ENCODE measurements around the gene ATRNL1.
A peak's percentile ranks its signal among the peaks of the same experiment; 100 is the strongest.
"Not testable (repeated sequence)": the region's sequence is repeated elsewhere in the genome, so short reads cannot be mapped to it uniquely, and the experiment has no call there.

Gene ATRNL1

DNA sequence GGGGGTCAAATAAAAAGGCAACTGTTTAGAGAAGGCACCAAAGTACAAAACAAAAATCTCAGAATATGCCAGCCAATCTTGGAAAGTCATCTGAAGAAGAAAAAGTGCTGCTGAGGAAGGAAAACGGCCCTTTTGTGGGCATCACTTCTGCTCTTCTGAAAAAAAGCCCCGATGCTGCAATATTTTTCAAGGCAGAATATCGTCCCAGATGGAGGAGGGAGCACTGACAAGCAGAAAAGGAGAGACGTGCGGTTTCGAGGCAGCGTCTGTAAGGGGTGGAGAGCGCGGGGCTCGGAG is 959 bp upstream of the ATRNL1 start:
- H3K4me3 ChIP-seq (ENCODE audit: low read depth, low read length), result peak overlapping the region; percentile 75

DNA sequence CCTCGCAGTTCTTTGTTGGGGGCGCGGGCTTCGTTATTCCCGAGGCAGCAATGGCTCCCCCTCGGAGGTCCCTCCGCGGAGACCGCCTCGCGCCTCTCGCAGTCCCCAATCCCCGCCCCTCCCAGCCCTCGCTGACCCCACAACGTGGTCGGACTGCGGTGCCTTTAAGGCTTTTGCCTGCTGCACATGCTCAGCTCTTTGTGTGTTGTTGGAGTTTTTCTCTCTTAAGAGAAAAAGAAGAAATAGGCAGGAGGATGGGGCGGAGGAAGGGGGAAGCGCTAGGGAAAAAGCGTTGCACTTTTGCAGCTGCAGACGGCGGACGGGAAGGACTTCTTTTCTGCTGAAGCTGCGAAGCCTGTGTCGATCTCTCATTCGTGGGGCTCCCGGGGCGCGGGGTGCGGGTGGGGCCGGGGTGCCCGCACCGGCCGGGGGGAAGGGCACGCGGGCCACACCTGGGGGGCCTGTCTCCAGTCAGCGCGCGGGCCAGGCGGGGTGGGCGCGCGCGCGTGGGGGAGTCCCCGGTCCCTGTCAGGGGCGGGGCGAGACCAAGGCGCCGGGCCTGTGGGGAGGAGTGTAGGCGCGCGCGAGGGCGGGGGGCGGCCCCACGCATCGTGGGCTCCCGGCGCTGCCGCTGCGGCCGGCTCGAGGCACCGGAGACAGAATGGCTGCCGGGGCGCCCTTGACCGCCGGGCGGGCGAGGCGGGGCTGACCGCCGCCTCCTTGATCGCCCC is 445 bp upstream of the ATRNL1 start:
- peak overlapping the region; percentile 75 for H3K4me3 ChIP-seq (ENCODE audit: low read depth, low read length)

DNA sequence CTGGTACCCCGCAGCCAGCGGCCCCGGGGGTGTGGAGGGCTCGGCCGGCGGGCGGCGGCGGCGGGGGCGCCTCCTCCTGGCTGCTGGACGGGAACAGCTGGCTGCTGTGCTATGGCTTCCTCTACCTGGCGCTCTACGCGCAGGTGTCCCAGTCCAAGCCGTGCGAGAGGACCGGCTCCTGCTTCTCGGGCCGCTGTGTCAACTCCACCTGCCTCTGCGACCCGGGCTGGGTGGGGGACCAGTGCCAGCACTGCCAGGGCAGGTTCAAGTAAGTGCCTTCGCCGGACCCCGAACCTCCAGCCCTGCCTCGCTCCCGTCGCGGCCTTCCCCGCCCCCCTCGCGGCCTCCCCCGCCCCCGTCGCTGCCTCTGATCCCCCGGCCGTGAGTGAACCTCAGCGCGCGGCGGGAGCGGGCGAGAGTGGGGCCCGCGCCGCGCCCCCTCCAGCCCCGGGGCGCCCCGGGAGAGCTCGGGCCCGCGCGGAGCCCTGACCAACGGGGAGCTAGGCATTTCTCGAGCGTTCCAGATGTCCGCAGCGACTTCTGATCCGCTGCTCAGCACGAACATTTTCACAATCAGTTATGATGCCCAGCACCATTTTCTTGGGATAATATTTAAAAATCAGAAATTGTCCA is 727 bp downstream of the ATRNL1 start:
- peak overlapping the region; percentile 75 for H3K4me3 ChIP-seq (ENCODE audit: low read depth, low read length)

DNA sequence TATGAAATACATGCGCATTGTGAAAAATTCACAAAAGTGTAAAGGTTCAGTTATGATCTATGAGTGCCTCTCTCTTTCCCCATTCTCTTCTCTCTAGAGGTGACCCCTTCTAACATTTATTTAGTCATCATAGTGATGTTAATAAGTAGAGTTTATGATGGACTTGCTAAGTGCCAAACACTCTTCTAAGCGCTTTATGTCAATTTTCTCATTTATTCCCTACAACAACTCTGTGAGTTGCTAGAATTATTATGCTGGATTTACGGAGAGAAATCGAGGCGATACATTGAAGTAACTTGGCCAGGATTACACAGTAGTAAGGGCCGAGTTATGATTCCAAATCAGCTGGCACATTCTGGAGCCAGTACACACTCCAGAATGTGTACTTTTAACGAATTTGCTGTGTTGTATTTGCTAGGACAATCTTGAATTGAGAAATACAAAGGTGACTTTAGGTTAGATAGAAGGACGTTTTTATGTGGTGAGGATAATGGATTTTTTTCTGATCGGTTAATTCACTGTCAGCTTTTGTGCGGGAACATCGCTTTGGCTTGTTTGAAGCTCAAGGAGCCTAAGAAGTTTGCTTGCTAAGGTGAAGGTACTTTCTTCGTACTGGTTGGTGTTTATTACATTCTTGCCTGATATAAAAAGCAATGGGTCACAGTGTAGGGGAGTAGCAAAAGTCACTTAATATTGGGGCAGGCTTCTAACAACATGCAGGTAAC is 1.4 kb downstream of the ATRNL1 start:
- peak overlapping the region; percentile 75 for H3K4me3 ChIP-seq (ENCODE audit: low read depth, low read length)

DNA sequence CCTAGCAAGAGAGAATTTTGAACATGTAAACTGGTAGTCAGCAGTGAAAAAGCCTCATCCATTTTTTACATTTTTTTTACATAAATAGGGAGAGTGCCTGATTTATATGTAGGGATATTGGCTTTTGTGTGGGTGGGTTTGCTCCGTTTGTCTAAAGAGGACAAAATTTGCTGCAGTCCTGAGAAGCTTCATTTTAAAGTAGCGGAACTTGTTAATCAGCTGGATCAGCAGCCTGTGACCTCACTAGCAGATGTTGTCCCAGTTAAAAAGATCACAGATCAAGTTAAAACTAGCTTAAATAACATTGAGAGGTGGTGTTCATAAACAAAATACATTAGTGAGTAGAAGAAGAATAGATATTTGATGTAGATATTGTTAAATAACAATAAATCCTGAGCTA is 2.6 kb downstream of the ATRNL1 start:
- H3K4me3 ChIP-seq (ENCODE audit: low read depth, low read length), result no peak overlapping the region

DNA sequence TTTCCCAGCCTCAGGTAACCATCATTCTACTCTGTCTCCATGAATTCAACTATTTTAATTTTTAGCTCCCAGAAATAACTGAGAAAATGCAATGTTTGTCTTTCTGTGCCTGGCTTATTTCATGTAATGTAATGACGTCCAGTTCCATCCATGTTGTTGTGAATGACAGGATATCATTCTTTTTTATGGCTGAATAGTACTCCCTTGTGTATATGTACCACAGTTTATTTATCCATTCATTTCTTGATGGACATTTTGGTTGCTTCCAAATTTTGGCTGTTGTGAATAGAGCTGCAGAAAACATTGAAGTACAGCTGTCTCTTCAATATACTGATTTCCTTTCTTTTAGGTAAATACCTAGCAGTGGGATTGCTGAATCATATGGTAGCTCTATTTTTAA is 10.5 kb downstream of the ATRNL1 start:
- no peak overlapping the region for H3K4me3 ChIP-seq (ENCODE audit: low read depth, low read length)

DNA sequence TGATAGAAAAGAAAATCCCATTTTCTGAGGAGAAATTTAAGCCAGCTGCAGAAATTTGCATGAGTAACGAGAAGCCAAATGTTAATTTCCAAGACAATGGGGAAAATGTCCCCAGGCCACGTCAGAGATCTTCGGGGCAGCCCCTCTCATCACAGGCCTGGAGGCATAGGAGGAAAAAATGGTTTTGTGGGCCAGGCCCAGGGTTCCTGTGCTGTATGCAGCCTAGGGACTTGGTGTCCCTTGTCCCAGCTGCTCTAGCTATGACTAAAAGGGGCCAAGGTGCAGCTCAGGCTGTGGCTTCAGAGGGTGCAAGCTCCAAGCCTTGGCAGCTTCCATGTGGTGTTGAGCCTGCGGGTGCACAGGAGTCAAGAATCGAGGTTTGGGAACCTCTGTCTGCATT is 12.2 kb downstream of the ATRNL1 start:
- H3K4me3 ChIP-seq (ENCODE audit: low read depth, low read length), result not testable (repeated sequence)

DNA sequence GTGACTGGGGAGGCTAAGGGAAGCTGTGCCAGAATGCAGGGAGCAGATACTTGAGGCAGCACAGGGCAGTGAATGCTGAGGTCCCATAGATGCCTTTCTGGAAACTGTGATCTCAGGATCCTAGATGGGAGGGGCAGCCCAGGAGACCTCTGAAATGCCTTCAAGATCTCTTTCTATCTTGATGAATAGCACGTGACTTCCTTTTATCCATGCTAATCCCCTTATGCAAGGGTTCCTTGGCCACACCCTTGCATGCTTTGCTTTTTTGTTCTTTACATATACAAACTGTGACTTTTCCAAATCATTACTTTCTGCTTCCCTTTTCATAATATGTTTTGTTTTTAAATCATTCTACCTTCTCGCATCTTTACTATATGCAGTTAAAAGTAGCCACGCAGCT is 14.7 kb downstream of the ATRNL1 start:
- no peak overlapping the region for H3K4me3 ChIP-seq (ENCODE audit: low read depth, low read length)

DNA sequence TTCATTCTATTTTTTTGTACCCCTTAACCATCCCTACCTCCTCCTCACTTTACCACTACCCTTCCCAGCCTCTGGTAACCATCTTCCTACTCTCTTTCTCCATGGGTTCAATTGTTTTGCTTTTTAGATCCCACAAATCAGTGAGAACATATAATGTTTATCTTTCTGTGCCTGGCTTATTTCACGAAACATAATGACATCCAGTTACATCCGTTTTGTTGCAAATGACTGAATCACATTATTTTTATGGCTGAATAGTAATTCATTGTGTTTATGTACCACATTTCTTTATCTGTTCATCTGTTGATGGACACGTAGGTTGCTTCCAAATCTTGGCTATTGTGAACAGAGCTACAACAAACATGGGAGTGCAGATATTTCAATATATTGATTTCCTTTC is 24.1 kb downstream of the ATRNL1 start:
- no peak overlapping the region for H3K4me3 ChIP-seq (ENCODE audit: low read depth, low read length)

DNA sequence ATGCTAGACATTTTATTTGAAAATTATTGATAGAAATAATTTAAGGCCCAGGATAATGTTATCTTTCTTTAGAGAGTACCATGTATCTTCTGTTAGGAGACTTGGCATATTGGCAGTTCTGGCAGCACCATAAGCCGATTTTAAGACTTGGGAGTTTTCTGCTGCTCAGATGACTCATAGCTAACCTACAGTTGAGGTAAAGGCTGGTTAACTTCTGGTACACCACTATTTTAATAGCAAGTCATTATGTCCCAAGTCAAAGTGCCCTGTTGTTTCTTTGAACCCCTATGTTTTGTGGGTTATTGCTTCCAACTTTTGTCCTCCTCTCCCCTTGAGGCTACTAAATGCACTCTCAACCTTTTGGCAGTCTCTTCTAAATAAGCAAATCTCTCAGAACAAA is 25.2 kb downstream of the ATRNL1 start:
- H3K4me3 ChIP-seq (ENCODE audit: low read depth, low read length), result no peak overlapping the region

DNA sequence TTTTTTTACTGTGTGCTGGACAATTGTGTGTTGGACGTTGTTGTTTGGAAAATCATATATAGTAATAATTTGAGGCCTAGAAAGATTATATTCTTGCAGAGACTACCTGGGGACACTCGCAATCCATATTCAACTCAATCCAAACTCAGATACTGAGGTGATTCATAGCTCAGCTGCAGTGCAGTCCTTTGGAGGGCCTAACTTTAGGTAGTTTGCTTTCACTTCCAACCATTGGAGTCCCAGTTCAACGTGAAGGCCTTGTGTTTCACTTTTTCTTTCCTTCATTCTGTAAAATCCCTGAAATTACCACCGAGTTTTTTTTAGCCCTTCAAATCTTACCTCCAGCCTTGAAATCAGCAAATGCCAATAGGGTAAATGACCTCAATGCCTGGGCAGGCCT is 32.3 kb downstream of the ATRNL1 start:
- H3K4me3 ChIP-seq (ENCODE audit: low read depth, low read length), result no peak overlapping the region

DNA sequence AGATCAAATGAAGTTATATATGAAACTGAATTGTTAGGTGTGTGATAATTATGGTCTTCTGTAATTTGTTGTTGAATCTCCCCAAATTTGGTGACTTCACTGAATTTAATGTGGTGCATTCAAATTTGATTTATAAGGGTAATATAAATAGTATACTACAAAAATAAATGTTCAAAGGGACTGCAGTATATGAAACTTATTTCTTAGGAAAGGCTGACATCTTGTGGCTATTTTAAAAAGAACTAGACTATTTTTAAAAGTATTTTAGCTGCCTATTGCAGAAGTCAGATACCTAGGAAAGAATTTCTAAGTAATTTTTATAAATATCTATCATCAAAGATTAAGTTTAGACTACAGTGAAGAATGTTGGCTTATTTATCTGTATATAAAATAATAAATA is 36.6 kb downstream of the ATRNL1 start:
- no peak overlapping the region for H3K4me3 ChIP-seq (ENCODE audit: low read depth, low read length)

DNA sequence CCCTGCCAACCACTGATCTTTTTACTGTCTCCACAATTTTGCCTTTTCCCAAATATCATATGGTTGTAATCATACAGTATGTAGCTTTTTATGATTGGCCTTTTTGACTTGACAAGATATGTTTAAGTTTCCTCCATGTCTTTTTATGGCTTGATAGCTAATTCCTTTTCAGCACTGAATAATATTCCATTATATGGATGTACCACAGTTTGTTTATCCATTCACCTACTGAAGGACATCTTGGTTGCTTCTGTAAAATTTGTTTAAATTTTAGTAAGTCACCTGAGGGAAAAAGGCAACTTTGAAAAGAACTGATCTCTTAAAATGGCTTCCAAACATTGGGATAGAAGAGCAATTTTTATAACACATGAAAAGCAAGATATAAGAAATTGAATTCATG is 43.5 kb downstream of the ATRNL1 start:
- H3K4me3 ChIP-seq (ENCODE audit: low read depth, low read length), result no peak overlapping the region

DNA sequence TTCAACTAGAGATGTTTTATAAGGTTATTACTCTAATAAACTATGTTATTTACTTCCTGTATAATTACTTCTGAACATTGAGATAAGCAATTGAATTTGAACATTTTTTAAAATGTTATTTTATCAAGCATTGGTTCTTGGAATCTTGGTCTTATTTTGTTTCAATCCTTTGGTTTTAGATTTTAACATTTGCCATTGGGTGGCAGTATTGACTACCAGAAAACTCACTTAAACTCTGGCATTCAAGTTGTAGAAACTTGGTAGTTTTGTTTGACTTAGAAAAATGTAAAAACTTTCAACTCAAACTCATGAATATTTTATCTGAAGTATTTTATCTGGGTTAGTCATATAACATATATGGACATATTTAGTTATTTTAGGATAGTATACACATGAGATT is 48.1 kb downstream of the ATRNL1 start:
- H3K4me3 ChIP-seq (ENCODE audit: low read depth, low read length), result no peak overlapping the region

DNA sequence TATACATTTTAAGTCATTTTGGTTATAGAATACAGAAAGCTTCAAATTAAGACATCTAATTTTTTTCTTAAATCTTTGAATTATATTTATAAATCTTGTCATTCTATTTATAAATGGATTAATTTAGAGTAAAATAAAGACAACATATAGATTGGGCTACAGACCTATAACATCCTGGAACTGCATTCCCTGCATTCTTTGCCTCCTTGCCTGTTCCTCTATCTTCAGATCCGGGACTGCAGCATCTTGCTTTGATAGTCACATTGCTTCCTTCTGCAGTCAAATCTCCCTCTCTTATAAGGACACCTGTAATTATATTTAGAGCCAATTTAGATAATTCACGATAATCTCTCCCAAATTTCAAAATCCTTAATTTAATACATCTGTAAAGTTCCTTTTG is 64.2 kb downstream of the ATRNL1 start:
- no peak overlapping the region for H3K4me3 ChIP-seq (ENCODE audit: low read depth, low read length)

DNA sequence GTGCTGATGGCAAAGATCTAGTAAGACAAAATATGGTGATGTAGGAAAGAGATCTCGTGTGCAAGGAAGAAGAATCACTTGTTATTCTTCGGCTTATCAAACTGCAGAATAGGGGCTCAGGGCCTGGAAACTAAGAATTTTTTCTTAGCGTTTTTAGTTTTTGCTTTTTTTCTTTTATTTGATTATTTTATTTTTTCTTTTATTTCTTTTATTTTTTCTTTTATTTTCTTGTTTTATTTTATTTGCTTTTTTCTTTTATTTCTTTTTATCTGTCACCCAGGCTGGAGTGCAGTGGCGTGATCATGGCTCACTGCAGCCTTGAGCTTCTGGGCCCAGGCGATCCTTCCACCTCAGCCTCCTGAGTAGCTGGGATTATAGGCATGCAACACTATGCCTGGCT is 70.0 kb downstream of the ATRNL1 start:
- H3K4me3 ChIP-seq (ENCODE audit: low read depth, low read length), result no peak overlapping the region

DNA sequence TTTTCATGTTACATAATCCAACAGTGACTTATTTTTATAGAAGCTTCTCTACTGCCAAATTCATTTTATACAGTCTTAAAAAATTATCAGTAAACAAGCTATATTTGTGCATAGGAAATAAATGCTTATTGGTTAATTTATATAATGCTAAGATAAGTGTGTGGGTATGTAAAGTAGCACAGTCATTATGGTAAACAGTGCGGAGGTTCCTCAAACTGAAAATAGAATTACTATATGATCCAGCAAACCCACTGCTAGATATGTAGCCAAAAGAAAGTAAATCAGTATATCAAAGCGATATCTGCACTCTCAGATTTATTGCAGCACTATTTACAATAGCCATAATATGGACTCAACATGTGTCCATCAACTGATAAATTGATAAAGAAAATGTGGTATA is 71.1 kb downstream of the ATRNL1 start:
- no peak overlapping the region for H3K4me3 ChIP-seq (ENCODE audit: low read depth, low read length)

DNA sequence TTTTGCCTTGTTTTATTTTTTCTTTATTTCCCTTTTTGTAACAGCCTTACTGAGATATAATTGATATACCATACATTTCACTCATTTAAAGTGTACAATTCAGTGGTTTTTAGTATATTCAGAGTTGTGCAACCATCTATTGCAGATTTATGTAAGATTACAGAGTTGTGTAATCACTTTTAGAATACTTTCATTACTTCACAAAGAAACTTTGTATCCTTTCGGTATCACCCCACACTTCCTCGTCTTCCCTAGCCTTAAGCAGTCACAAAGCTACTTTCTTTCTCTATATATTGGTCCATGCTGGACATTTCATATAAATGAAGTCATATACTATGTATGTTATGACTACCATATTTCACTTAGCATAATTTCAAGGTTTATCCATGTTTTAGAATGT is 74.6 kb downstream of the ATRNL1 start:
- H3K4me3 ChIP-seq (ENCODE audit: low read depth, low read length), result no peak overlapping the region

DNA sequence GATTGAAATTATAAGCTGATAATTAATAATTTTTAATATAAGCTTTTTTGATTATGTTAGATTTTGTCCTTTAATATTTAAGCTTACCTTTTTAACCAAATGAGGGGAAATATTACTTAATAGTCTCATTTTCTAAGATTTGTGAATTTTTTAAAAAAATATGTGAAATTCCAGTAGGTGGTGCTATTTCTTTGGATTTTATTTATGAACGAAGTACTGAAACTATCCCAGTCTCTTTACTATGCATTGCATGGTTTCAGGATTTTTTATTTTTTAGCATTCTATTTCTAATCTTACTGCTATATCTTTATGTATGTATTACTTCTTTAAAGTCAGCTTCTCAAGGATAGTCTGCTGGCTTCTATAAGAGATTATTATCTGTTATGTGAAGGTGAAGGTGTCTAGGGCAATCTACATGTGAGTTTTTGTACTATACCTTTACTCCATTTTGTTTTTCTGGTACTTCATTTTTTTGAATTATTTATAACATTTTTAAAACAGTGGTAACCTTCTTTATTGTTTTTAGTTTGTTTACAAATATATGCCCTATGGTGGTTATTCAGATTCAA is 78.3 kb downstream of the ATRNL1 start:
- no peak overlapping the region for H3K4me3 ChIP-seq (ENCODE audit: low read depth, low read length)

DNA sequence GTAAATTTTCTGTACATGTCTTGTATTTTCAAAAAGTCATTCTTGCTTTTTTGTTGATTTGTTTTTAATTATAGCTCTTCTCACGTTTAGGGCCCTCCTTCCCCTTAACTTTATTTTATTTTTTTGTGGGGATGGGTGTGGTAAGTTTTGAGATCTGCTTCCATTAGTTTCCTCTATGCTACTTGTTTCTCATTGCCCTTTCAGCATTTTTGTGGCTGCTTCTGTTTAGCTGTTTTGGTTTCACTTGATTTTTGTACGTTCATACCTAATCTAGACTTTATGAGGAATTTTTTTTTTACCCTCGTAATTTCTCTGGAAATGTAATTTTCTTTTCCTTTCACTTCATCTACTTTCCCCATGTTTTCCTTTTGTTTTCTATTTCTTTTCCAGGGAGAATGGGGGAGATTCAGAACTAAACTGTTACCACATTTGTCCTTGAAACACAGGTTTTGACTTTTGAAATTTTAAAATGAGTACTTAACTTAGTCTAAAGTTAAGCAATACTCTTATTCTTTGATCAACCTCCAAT is 80.8 kb downstream of the ATRNL1 start:
- no peak overlapping the region for H3K4me3 ChIP-seq (ENCODE audit: low read depth, low read length)

DNA sequence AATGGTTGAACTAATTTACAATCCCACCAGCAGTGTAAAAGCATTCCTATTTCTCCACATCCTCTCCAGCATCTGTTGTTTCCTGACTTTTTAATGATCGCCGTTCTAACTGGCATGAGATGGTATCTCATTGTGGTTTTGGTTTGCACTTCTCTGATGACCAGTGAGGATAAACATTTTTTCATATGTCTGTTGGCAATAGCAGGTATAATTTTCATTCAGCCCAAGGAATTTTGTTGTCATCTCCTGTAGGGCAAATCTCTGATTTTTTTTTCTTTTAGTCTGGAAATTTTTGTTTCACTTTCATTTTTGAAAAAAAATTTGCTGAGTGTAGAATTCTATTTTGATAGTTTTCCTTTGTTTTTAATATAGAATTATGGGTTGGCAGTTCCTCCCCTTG is 114.1 kb downstream of the ATRNL1 start:
- H3K4me3 ChIP-seq (ENCODE audit: low read depth, low read length), result not testable (repeated sequence)

DNA sequence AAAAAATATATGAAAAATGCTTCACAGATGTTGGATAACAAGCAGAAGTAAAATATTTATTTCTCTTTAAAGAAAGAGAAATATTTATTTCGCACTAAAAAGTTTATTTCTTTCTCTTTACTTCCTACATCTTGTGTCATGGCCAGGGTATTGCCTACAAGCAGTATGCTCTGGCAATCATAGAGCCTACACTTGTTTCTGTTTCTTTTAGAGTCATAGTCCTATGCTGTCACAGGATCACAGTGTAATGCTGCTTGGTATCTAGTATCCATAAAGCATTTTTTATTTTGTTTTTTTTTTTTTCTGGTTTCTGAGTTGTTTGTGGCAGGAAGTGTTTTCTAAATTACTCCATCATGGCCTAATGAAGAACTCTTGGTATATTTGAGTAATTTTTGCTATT is 116.0 kb downstream of the ATRNL1 start:
- no peak overlapping the region for H3K4me3 ChIP-seq (ENCODE audit: low read depth, low read length)

Measured in iPS-11a (cell line).